AG09309 (cell line): ENCODE measurements around the gene ATG101.

Experiments
- DNase-seq: peaks from one replicate; pipeline ENCODE4 v3.0.0-alpha.2; 2010; ENCODE audit warnings: low read depth
- H3K4me3 ChIP-seq: 2 replicates; pipeline ENCODE4 v1.5.1; 2011; ENCODE audit warnings: mild to moderate bottlenecking, low read depth, low read length, moderate library complexity; ENCODE audit not compliant: control insufficient read depth
- CTCF ChIP-seq: IDR thresholded peaks from 2 replicates; pipeline ENCODE4 v1.5.1; 2011; ENCODE audit warnings: mild to moderate bottlenecking, low read depth, low read length, inconsistent platforms; ENCODE audit not compliant: insufficient read depth, control insufficient read depth; ENCODE audit errors: missing control alignments

Gene ATG101

DNA sequence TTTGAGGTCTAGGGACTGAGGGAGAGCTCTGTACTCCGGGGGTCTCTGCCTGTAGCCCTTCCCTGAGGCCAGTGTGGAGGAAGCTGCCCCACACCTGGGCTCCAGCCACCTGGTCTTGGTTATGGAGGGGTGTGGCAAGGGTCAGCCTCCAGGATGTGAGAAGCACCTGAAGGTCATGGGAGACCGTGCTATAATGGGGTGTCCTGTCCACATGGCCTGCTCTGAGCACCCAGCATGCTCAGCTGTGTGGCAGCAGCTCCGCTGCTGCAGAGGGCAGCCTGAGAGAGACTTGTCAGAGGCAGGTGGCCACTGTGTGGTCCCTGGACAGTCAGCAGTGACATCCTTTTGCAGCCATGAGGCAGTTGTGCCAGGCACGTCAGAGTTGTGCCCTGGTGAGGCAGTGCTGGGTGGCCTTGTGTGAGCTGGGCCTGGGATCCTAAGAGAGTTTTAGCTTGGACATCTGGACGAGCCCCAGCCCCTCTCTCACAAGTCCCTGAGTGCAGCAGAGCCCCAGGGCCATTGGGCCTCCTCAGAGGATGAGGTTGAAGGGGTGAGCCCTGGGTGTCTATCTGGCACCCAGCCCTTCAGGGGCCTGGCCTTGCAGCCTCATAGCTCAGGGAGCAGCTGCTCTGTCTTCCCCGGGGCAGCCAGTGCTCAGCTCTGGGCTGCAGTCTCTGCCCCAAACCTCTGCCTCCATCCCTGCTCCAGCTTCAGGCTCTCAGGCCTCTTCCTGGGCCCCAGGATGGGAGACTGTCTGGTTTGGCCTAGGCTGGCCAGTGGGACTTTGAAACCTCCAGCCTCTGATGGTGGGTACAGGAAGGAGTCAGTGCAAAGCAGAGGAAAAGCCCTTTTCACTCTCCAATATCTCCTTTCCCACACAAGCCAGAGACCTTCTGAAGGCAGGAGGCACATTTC lies 7.4 kb upstream of the ATG101 start:
- no peak for DNase-seq
- no peak overlapping the region for H3K4me3 ChIP-seq
- no peak for TF ChIP-seq CTCF

- DNase-seq, result no peak
- no peak overlapping the region for H3K4me3 ChIP-seq
- no peak for TF ChIP-seq CTCF
These were observed 6.5 kb upstream of the ATG101 start for GRCh38 chr12:52063082-52063924.

DNA sequence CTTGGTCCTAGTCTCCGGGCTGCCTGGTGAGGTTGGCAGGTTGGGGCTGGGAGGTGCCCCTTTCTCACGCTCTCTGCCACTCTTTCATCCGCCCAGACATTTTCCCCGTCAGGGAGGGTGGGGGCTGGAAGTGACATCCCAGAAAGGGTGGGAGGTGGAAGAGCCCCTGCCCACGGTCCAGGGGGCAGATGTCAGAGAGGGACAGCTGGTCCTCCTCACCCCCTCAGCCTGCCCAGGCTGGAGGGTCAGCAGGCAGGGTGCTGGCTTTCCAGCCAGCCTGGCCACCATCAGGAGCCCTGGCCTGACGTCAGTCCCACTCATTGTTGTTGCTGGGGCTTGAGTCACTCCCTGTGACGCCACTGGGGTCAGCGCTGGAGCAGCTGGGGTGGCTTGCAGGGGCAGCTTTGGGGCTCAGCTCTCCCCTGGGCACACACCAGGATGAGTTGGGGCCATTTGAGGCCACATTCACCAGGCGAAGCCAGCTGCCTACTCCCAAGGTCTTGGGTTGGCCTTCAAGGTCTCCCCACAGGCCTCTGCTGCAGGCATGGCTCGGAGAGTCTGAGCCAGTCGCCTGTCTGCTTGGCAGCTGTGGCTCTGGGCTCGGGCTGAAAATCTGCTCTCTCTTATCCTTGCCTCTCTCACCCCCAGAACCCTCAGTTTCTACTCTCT lies 5.7 kb upstream of the ATG101 start:
- no peak for DNase-seq
- H3K4me3 ChIP-seq, result no peak overlapping the region
- TF ChIP-seq CTCF, result no peak

GRCh38 chr12:52066346-52067080 lies 3.3 kb upstream of the ATG101 start:
- H3K4me3 ChIP-seq, result no peak overlapping the region
- DNase-seq, result no peak
- no peak for TF ChIP-seq CTCF

DNA sequence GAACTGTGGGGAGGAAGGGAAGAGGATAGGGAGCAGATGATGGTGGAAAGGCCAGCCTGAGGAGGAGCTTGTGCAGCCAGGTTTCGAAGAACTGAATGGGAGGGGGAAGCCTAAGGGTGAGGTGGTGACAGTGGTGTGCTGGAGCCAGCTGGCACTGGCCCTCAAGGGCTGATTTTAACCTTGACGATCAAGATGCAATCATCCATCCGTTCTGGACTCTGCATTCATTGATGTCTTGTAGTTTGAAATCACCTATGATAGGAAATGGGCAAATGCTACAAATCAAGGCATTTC lies 2.8 kb upstream of the ATG101 start:
- no peak overlapping the region for H3K4me3 ChIP-seq
- DNase-seq, result no peak
- TF ChIP-seq CTCF, result no peak
